ENCODE results near the gene PIGQ.

PIGQ gene

GRCh38 chr16:561413-561794 lies 8.4 kb upstream of the PIGQ start:
- TF ChIP-seq, protein P1, sequence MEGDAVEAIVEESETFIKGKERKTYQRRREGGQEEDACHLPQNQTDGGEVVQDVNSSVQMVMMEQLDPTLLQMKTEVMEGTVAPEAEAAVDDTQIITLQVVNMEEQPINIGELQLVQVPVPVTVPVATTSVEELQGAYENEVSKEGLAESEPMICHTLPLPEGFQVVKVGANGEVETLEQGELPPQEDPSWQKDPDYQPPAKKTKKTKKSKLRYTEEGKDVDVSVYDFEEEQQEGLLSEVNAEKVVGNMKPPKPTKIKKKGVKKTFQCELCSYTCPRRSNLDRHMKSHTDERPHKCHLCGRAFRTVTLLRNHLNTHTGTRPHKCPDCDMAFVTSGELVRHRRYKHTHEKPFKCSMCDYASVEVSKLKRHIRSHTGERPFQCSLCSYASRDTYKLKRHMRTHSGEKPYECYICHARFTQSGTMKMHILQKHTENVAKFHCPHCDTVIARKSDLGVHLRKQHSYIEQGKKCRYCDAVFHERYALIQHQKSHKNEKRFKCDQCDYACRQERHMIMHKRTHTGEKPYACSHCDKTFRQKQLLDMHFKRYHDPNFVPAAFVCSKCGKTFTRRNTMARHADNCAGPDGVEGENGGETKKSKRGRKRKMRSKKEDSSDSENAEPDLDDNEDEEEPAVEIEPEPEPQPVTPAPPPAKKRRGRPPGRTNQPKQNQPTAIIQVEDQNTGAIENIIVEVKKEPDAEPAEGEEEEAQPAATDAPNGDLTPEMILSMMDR (IDR thresholded peaks at IDR 0.05; ENCODE audit: control insufficient read depth, extremely low read depth, insufficient read depth) = no peak
- no peak for DNase-seq (ENCODE audit: low read depth)

DNA sequence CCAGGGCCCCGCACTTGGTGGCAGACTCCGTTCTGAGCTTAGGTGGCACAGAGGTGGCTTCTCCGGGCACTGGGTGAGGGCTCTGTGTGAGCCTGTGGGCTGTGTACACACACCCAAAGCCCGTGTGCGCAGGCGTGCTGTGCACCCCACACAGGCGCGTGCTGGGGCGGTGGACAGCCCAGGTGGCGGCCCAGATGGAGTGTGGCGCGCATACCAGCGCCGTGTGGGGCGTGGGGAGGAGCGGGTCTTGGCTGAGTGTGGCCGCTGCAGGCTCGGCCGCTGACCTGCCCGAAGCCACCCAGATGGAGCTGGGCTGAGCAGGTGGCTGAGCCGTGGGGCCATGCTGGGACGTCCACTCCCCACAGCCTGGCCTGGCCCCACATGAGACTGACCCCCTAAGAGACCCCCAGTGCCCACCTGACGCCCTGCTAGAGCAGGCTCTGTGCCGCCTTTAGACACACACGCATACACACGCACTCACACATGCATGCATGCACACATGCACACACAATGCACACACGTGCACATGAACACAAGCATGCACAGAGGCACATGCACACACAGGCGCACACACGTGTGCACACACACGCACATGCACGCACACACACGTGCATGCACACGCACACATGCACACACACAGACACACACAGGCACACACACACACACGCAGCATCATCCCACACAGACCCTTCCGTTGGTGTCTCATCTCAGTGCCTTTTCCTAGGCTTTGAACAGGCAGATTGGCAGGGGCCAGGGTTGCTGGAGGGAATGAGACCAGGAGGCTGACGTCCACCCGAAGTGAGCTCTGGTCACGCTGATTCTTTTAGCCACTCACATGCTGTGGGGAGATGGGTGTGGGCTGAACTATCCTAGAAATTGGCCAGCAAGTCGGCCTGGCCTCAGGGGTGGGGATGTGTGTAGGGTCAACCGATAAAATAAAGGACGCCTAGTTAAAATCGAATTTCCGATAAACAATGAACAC lies 7.5 kb upstream of the PIGQ start:
- DNase-seq (ENCODE audit: low read depth) = no peak
- TF ChIP-seq, protein P1 (IDR thresholded peaks at IDR 0.05; ENCODE audit: control insufficient read depth, extremely low read depth, insufficient read depth) = no peak
- H3K4me3 ChIP-seq (ENCODE audit: low read depth, low read length) = no peak overlapping the region

More at GRCh38 chr16:561413-561794, 8.4 kb upstream of the PIGQ start:
- no peak overlapping the region for H3K4me3 ChIP-seq (ENCODE audit: low read depth, low read length)

GRCh38 chr16:563072-563644 lies 6.6 kb upstream of the PIGQ start:
- TF ChIP-seq, protein P1 (IDR thresholded peaks at IDR 0.05; ENCODE audit: control insufficient read depth, extremely low read depth, insufficient read depth) = no peak
- no peak for DNase-seq (ENCODE audit: low read depth)

DNA sequence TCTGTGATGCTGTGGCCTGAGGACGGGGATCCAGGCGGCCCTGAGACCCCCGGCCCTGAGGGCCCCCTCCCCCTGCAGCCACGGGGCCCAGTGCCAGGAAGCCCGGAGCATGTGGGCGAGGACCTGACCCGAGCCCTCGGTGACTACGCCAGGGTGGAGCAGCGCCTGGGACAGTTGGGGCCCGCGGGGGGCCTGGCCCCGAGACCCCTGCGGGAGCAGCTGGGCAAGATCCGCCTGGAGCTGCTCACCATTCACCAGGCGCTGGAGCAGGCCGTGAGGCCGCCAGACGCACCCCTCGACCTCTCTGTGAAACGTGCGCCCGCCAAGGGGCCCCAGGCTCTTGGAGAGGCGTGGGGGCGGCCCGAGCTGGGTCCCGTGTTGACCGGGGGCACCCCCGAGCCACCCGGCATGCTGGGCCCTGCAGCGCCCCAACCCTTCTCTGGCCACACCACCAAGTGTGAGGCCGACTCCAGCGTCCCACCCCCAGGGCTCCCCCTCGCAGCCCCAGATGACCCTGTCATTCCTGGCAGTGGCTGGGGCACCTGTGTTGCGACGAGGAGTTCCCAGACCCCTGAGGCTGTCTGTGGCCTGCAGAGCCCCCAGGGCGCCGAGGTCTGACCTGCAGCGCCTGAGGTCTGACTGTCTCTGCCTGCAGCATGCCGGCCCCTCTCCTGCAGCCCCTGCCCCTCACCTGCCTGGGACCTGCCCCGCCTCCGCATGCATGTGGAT lies 4.9 kb upstream of the PIGQ start:
- TF ChIP-seq, protein P1 (IDR thresholded peaks at IDR 0.05; ENCODE audit: control insufficient read depth, extremely low read depth, insufficient read depth) = no peak
- H3K4me3 ChIP-seq (ENCODE audit: low read depth, low read length) = no peak overlapping the region
- no peak for DNase-seq (ENCODE audit: low read depth)

More at GRCh38 chr16:563072-563644, 6.6 kb upstream of the PIGQ start:
- H3K4me3 ChIP-seq (ENCODE audit: low read depth, low read length) = no peak overlapping the region

- DNase-seq (ENCODE audit: low read depth) = no peak
- H3K4me3 ChIP-seq (ENCODE audit: low read depth, low read length) = no peak overlapping the region
- TF ChIP-seq, protein P1 (IDR thresholded peaks at IDR 0.05; ENCODE audit: control insufficient read depth, extremely low read depth, insufficient read depth) = no peak
Observed at GRCh38 chr16:565419-566330, 4.1 kb upstream of the PIGQ start.

Measured in LNCaP clone FGC (cell line).